Bronchial epithelial cell (primary cell): ENCODE results near the gene ST3GAL3. TPM values are rescaled to one million over a fixed set of nuclear protein-coding genes. Genes with fewer than 3 reads are reported as not detected.

Source experiments
- DNase-seq: peaks from one replicate; pipeline ENCODE4 v3.0.0-alpha.2; 2010; ENCODE audit warnings: low read depth
- FAIRE-seq: peaks from 2 replicates; lab custom pipeline; 2011; peaks lifted over from hg19 to GRCh38; lab: Jason Lieb, UNC
- H3K27me3 ChIP-seq: 2 replicates; pipeline ENCODE4 v1.5.1; 2011; ENCODE audit warnings: low read length; ENCODE audit not compliant: control insufficient read depth, insufficient read depth
- H3K36me3 ChIP-seq: 2 replicates; pipeline ENCODE4 v1.5.1; 2011; ENCODE audit warnings: low read length; ENCODE audit not compliant: control insufficient read depth, insufficient read depth
- H3K4me3 ChIP-seq: 2 replicates; pipeline ENCODE4 v1.5.1; 2011; ENCODE audit warnings: mild to moderate bottlenecking, low read depth, low read length, control low read depth
- CTCF ChIP-seq: IDR thresholded peaks from 2 replicates; pipeline ENCODE4 v1.5.1; 2011; ENCODE audit warnings: mild to moderate bottlenecking, moderate library complexity, low read length, control low read depth, inconsistent platforms; ENCODE audit not compliant: insufficient read depth, severe bottlenecking
- total RNA-seq: library from RNA; depleted of rRNA; stranded (reverse); fragments of >200 nt; gene quantifications from 2 replicates; pipeline ENCODE4 v1.2.1, GENCODE V29; 2014

ST3GAL3 gene
- total RNA-seq, 1 donor from 2014 or later, result 10.3 TPM

GRCh38 chr1:43874716-43875115 lies 167.4 kb downstream of the ST3GAL3 start:
- TF ChIP-seq CTCF, result no peak
- H3K36me3 ChIP-seq, result no peaks in the 10 kb centered on the region
- no peak for DNase-seq
- H3K27me3 ChIP-seq, result no peaks in the 10 kb centered on the region
- FAIRE-seq, result no peak
- no peak overlapping the region for H3K4me3 ChIP-seq

GRCh38 chr1:43875331-43875730 lies 168.0 kb downstream of the ST3GAL3 start:
- Histone ChIP-seq H3K4me3 (no peak overlapping the region), H3K27me3 (no peaks in the 10 kb centered on the region), H3K36me3 (no peaks in the 10 kb centered on the region)
- TF ChIP-seq CTCF, result no peak
- DNase-seq, result no peak
- no peak for FAIRE-seq

GRCh38 chr1:43877101-43877500 lies 169.8 kb downstream of the ST3GAL3 start:
- no peaks in the 10 kb centered on the region for H3K27me3 ChIP-seq
- H3K36me3 ChIP-seq, result no peaks in the 10 kb centered on the region
- peak; percentile 40 for FAIRE-seq
- DNase-seq, result no peak
- no peak overlapping the region for H3K4me3 ChIP-seq
- TF ChIP-seq CTCF, result no peak

GRCh38 chr1:43878440-43878839 lies 171.1 kb downstream of the ST3GAL3 start:
- no peak for FAIRE-seq
- H3K27me3 ChIP-seq, result no peaks in the 10 kb centered on the region
- no peaks in the 10 kb centered on the region for H3K36me3 ChIP-seq
- no peak overlapping the region for H3K4me3 ChIP-seq
- no peak for DNase-seq
- no peak for TF ChIP-seq CTCF

GRCh38 chr1:43878854-43879253 lies 171.5 kb downstream of the ST3GAL3 start:
- Histone ChIP-seq H3K36me3 (no peaks in the 10 kb centered on the region), H3K4me3 (no peak overlapping the region), H3K27me3 (no peaks in the 10 kb centered on the region)
- FAIRE-seq (no peak), DNase-seq (no peak)
- no peak for TF ChIP-seq CTCF

GRCh38 chr1:43879414-43879813 lies 172.1 kb downstream of the ST3GAL3 start:
- DNase-seq (peak; percentile 90), FAIRE-seq (no peak)
- TF ChIP-seq CTCF, result no peak
- no peaks in the 10 kb centered on the region for H3K27me3 ChIP-seq
- no peaks in the 10 kb centered on the region for H3K36me3 ChIP-seq
- H3K4me3 ChIP-seq, result no peak overlapping the region
